Activated T-helper 2 cell treated with anti-CD3 and anti-CD28 coated beads, Interferon-gamma antibody, Interleukin-2, Interleukin-4, amounts not matched to agents 10 μg/mL and 5 μg/mL and 100 μg/mL, durations not matched to agents 14 hours and 24 hours and 36 hours (primary cell): ENCODE results near the gene SELENON. TPM values are rescaled to one million over a fixed set of nuclear protein-coding genes. Genes with fewer than 3 reads are reported as not detected.
A peak's percentile ranks its signal among the peaks of the same experiment; 100 is the strongest.

Experiments used
- DNase-seq: peaks from one replicate; pipeline ENCODE4 v3.0.0; 2021; ENCODE audit warnings: low spot score
- H3K27ac Mint-ChIP-seq: one replicate; pipeline ENCODE4 v1.8.0; 2021; ENCODE audit warnings: mixed read lengths
- H3K27me3 Mint-ChIP-seq: one replicate; pipeline ENCODE4 v1.8.0; 2021; ENCODE audit warnings: low read depth, mixed read lengths
- H3K36me3 Mint-ChIP-seq: one replicate; pipeline ENCODE4 v1.8.0; 2021; ENCODE audit warnings: low read depth, mixed read lengths
- H3K4me1 Mint-ChIP-seq: one replicate; pipeline ENCODE4 v1.8.0; 2021; ENCODE audit warnings: low read depth, mixed read lengths
- H3K4me3 Mint-ChIP-seq: one replicate; pipeline ENCODE4 v1.8.0; 2021; ENCODE audit warnings: low read depth, mild to moderate bottlenecking, moderate library complexity, mixed read lengths
- H3K9me3 Mint-ChIP-seq: one replicate; pipeline ENCODE4 v1.8.0; 2021; ENCODE audit warnings: mixed read lengths
- intact Hi-C: fragments of 100-400 bp; cut with micrococcal nuclease; formaldehyde crosslinking; loops from one replicate; pipeline ENCODE4 v1.15.1; 2023
- total RNA-seq: library from RNA; stranded (reverse); gene quantifications from 2 replicates; pipeline ENCODE4 v1.2.3, GENCODE V29; 2022

SELENON gene
- total RNA-seq, 1 donor from 2014 or later = 8.2 TPM

DNA sequence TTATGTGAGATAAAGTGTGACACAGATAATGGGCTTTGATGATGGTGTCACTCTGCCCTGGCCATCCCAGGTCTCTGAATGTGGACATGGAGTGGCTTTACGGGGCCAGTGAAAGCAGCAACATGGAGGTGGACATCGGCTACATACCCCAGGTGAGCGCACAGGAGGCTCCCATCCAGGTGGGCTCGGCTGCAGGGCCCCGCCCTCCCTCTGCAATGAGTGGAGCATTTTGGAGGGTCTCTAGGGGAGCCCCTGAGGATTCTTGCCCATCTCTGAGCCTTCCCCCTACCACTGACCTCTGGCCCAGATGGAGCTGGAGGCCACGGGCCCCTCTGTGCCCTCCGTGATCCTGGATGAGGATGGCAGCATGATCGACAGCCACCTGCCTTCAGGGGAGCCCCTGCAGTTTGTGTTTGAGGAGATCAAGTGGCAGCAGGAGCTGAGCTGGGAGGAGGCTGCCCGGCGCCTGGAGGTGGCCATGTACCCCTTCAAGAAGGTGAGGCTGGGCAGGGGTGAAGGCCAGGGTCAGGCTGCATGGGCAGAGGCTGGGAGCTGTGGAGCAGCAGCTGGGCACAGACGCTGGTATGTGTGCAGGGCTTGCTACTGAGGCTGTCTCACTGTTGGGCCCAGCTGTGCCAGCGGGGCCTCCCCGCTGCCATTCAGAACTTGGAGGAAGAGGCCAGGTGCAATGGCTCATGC is 11.5 kb downstream of the SELENON start:
- Mint-ChIP-seq H3K36me3 (no peaks in the 10 kb centered on the region), H3K9me3 (no peaks in the 10 kb centered on the region), H3K27ac (no peak overlapping the region), H3K4me1 (peaks cover 3% of the 10 kb centered on the region), H3K27me3 (no peaks in the 10 kb centered on the region), H3K4me3 (no peak overlapping the region)
- intact Hi-C loops = loop anchor here (10.0 kb wide), 1 partner anchor 287 kb away; no protein-coding TSS in a partner anchor
- no peak for DNase-seq

DNA sequence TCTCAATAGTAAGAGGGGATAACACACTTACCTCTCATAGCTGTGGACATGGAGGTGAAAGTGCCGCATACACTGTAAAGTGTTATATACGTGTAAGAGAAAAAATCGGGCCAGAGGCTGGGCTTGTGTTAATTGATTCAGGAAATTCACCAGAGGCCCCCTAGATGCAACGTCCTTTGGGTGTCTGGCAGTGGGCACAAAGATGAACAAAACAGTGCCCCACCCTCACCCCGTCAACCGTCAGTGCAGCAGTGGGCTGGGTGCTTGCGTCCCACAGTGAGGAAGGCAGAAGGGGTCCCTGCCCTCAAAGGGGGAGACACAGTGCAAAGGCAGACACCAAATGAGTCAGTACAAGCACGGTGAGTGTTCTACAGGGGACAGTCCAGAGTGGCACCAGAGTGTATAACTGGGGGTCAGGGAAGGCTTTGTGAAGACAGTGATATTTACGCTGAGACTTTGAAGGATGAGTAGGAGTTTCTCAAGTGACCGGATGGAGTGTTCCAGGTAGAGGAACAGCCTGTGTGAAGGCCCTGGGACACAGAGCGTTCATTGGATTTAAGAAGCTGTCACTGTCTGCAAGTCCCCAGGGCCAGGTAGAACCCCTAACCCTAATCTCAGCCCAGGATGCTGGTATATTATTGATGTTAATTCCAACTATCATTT is 13.2 kb downstream of the SELENON start:
- Mint-ChIP-seq H3K4me1 (peaks cover 6% of the 10 kb centered on the region), H3K27me3 (no peaks in the 10 kb centered on the region), H3K36me3 (no peaks in the 10 kb centered on the region), H3K9me3 (no peaks in the 10 kb centered on the region), H3K4me3 (no peak overlapping the region), H3K27ac (no peak overlapping the region)
- intact Hi-C loops = loop anchor here (10.0 kb wide), 1 partner anchor 288 kb away; no protein-coding TSS in a partner anchor
- DNase-seq = no peak

- Mint-ChIP-seq H3K27me3 (no peaks in the 10 kb centered on the region), H3K9me3 (no peaks in the 10 kb centered on the region), H3K4me1 (peaks cover 8% of the 10 kb centered on the region), H3K36me3 (no peaks in the 10 kb centered on the region), H3K27ac (no peak overlapping the region), H3K4me3 (no peak overlapping the region)
- DNase-seq = no peak
- intact Hi-C loops = loop anchor here (10.0 kb wide), 1 partner anchor 289 kb away; no protein-coding TSS in a partner anchor
Observed at GRCh38 chr1:25813734-25814471, 13.9 kb downstream of the SELENON start.

- no peak for DNase-seq
- no peaks in the 10 kb centered on the region for H3K9me3 Mint-ChIP-seq
- peaks cover 12% of the 10 kb centered on the region for H3K4me1 Mint-ChIP-seq
- no peaks in the 10 kb centered on the region for H3K36me3 Mint-ChIP-seq
- H3K27ac Mint-ChIP-seq = no peak overlapping the region
- no peaks in the 10 kb centered on the region for H3K27me3 Mint-ChIP-seq
- H3K4me3 Mint-ChIP-seq = no peak overlapping the region
- intact Hi-C loops = loop anchor here (10.0 kb wide), 1 partner anchor 290 kb away; no protein-coding TSS in a partner anchor
Observed at GRCh38 chr1:25814549-25815087, 14.6 kb downstream of the SELENON start.

DNA sequence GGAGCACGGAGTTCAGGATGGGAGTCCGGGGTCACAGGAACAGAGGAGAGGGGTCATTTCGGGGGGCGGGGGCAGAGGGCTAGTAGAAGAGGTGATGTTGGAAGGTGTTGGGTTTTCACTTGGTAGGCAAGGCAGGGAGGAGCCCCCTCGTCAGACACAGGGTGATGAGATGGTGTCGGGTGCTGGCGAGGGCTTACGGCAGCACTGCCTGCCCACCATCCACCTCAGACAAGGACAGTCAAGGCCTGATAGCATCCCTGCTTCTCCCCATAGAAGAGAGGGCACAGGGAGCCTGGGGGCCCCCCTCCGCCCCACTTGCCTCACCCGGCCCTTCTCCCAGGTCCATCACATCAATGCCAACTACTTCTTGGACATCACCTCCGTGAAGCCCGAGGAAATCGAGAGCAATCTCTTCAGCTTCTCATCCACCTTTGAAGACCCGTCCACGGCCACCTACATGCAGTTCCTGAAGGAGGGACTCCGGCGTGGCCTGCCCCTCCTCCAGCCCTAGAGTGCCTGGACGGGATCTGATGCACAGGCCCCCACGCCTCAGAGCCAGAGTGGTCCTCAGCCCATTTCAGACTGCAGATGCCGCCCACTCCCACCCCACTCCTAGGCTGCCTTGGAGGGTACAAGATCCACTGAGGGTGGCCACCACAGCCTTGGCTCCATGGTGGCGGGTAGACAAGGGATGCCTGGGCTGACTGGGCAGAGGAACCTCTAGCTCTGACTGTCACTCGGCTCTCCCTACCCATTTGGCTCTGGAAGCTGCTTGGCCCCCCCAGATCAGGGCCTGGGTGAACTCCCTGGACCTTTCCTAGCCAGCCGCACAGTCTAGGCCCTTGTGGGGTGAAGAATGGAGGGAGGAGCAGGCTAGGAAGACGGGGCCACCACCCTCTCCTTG is 15.5 kb downstream of the SELENON start:
- Mint-ChIP-seq H3K27ac (no peak overlapping the region), H3K36me3 (no peaks in the 10 kb centered on the region), H3K9me3 (no peaks in the 10 kb centered on the region), H3K4me1 (peaks cover 12% of the 10 kb centered on the region), H3K27me3 (no peaks in the 10 kb centered on the region), H3K4me3 (no peak overlapping the region)
- intact Hi-C loops = loop anchor here (10.0 kb wide), 1 partner anchor 291 kb away; no protein-coding TSS in a partner anchor
- no peak for DNase-seq

GRCh38 chr1:25816112-25816718 is 16.2 kb downstream of the SELENON start:
- Mint-ChIP-seq H3K4me1 (peaks cover 15% of the 10 kb centered on the region), H3K36me3 (peaks cover 6% of the 10 kb centered on the region), H3K9me3 (no peaks in the 10 kb centered on the region), H3K27ac (no peak overlapping the region), H3K4me3 (no peak overlapping the region), H3K27me3 (no peaks in the 10 kb centered on the region)
- intact Hi-C loops = loop anchor here (10.0 kb wide), 1 partner anchor 291 kb away; no protein-coding TSS in a partner anchor
- DNase-seq = no peak

- Mint-ChIP-seq H3K4me3 (peak overlapping the region; percentile 97), H3K27ac (peak overlapping the region; percentile 21), H3K4me1 (peaks cover 26% of the 10 kb centered on the region), H3K36me3 (peaks cover 9% of the 10 kb centered on the region), H3K27me3 (no peaks in the 10 kb centered on the region), H3K9me3 (no peaks in the 10 kb centered on the region)
- no peak for DNase-seq
- intact Hi-C loops = loop anchor here (10.0 kb wide), 1 partner anchor 293 kb away; no protein-coding TSS in a partner anchor
Observed at GRCh38 chr1:25817840-25818501, 18.0 kb downstream of the SELENON start.

- H3K4me3 Mint-ChIP-seq = peak overlapping the region; percentile 97
- H3K36me3 Mint-ChIP-seq = peaks cover 9% of the 10 kb centered on the region
- no peaks in the 10 kb centered on the region for H3K9me3 Mint-ChIP-seq
- peaks cover 26% of the 10 kb centered on the region for H3K4me1 Mint-ChIP-seq
- intact Hi-C loops = loop anchor here (10.0 kb wide), 1 partner anchor 294 kb away; no protein-coding TSS in a partner anchor
- H3K27me3 Mint-ChIP-seq = no peaks in the 10 kb centered on the region
- peak overlapping the region; percentile 21 for H3K27ac Mint-ChIP-seq
- DNase-seq = no peak
Observed at GRCh38 chr1:25818569-25818968, 18.6 kb downstream of the SELENON start.

DNA sequence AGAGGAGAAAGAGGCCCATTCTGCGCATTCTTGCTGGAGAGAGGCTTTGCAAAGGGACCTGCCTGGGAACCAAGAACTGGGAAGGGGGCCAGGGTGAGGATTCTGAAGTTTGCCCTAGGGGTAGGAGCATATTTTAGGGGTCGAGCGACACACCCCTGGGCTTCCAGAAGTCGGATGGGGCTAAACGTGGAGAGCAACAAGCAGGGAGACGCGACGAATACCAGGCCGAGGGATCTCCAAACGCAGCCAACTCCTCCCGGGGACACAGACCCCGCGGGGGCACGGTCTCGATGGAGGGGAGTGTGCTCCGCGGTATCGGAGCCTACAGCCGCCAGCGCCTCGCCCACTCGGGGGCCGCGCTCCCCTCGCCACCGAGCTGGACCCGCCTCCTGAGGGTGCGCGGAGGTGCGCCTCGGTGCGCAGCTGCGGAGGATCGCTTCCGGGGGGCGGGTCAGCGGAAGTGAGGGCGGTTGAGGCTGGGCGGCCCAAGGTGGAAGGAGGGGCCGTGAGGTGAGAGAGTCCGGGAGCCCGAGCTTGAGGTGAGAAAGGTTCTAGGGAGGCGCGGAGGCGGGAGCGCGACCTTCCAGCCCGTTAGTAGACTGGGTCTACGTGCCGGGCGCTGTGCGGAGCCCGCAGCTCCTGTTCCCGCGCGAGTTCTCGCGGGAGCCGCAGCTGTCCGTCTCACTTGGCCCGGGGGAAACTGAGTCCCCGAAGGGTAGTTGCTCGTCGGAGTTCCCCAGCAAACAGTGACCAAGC is 19.7 kb downstream of the SELENON start, which contains the start of gene MTFR1L:
TSS of gene MTFR1L (plus strand) at position 464 of the 756 bp plus-strand sequence. CDS start 3,151 bp downstream, outside the sequence.
- Mint-ChIP-seq H3K27me3 (no peaks in the 10 kb centered on the region), H3K4me3 (peak within 1 kb of the TSS; percentile 97), H3K27ac (peak within 1 kb of the TSS; percentile 90), H3K4me1 (peaks cover 26% of the 10 kb centered on the region), H3K9me3 (no peaks in the 10 kb centered on the region), H3K36me3 (peaks cover 9% of the 10 kb centered on the region)
- intact Hi-C loops = loop anchor here (1.0 to 10.0 kb wide), 3 partner anchors 55 to 295 kb away; partner anchors contain the start of genes PAFAH2 and PAQR7
- peak; percentile 92 for DNase-seq

DNA sequence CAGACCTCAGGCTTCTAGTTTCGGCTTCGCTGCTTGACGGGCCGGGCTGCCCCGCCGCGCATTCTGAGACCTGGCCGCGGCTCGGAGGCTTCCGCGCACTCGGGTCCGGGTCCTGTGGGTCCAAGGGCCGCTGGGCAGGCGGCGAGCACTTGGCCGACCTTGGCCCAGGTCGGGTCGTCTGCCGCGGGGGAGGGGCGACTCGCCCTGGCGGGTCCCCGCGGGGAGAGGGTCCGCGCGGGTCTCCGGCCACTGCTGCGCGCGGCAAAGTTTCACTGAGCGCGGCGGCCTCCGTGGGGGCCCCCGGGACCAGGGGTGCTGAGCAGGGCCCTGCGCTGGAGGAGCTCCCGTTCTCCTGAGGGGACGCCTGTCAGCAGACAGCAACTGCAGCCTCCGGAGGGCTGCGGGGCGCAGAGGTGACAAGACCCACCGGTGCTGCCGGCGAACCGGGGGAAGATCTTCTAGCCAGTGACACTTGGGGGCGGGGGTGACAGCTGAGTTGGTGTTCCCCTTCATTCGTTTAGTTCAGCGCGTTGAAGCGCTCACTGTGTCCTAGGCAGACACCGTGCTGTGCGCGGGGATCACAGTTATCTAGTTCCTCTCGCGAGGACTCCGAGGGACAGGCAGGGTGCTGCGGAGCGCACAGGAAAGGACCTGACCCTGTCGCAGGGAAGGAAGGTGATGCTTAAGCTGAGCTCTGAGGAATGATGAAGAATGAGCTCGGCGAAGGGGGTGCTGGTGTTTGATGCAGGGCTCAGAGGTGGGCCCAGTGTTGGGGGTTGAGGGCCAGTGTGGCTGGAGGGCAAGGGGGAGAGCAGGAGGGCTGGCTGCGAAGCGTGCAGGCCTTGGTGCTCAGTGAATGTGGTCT is 20.5 kb downstream of the SELENON start:
- intact Hi-C loops = loop anchor here (1.0 to 2.0 kb wide), 2 partner anchors 54 to 178 kb away; partner anchors contain the start of genes PAFAH2 and PAQR7
- peak; percentile 72 for DNase-seq
- H3K36me3 Mint-ChIP-seq = peaks cover 9% of the 10 kb centered on the region
- no peaks in the 10 kb centered on the region for H3K9me3 Mint-ChIP-seq
- H3K4me3 Mint-ChIP-seq = peak overlapping the region; percentile 97
- peak overlapping the region; percentile 90 for H3K27ac Mint-ChIP-seq
- H3K27me3 Mint-ChIP-seq = no peaks in the 10 kb centered on the region
- peaks cover 26% of the 10 kb centered on the region for H3K4me1 Mint-ChIP-seq
